Activated B cell treated with CpG ODN at 0.5 μM for 24 hours (primary cell): Measurements from ENCODE around the gene TMEM94. TPM values are rescaled to one million over a fixed set of nuclear protein-coding genes. Genes with fewer than 3 reads are reported as not detected.

Experiments
- ATAC-seq: fragments of 200-7000 bp; cut with Tn5 transposase; one replicate; pipeline ENCODE4 v1.10.0; 2021; ENCODE audit warnings: low read depth, mild to moderate bottlenecking, moderate library complexity
- CTCF ChIA-PET: fragments of 350-600 bp; sonication (Branson Sonifier 250); formaldehyde crosslinking; loops from one replicate; lab custom pipeline; 2021; ENCODE audit warnings: antibody characterized with exemption; lab: Charles Lee
- POLR2A ChIA-PET: fragments of 350-600 bp; sonication (Branson Sonifier 250); formaldehyde crosslinking; loops from one replicate; lab custom pipeline; 2021; ENCODE audit warnings: antibody characterized with exemption; lab: Charles Lee
- DNase-seq: peaks from one replicate; pipeline ENCODE4 v3.0.0; 2022
- H3K27ac Mint-ChIP-seq: one replicate; pipeline ENCODE4 v1.8.0; 2020; ENCODE audit warnings: mixed read lengths
- H3K27me3 Mint-ChIP-seq: one replicate; pipeline ENCODE4 v1.8.0; 2021; ENCODE audit warnings: mixed read lengths
- H3K36me3 Mint-ChIP-seq: one replicate; pipeline ENCODE4 v1.8.0; 2021; ENCODE audit warnings: low read depth, mixed read lengths
- H3K4me1 Mint-ChIP-seq: one replicate; pipeline ENCODE4 v1.8.0; 2021; ENCODE audit warnings: mixed read lengths
- H3K4me3 Mint-ChIP-seq: one replicate; pipeline ENCODE4 v1.8.0; 2020; ENCODE audit warnings: mild to moderate bottlenecking, mixed read lengths
- H3K9me3 Mint-ChIP-seq: one replicate; pipeline ENCODE4 v1.8.0; 2020; ENCODE audit warnings: mixed read lengths
- CTCF ChIP-seq: fragments of 200-600 bp; IDR thresholded peaks from one replicate; pipeline ENCODE4 v1.8.0; 2022; ENCODE audit warnings: antibody characterized with exemption, mild to moderate bottlenecking
- intact Hi-C: fragments of 100-400 bp; cut with micrococcal nuclease; formaldehyde crosslinking; loops from one replicate; pipeline ENCODE4 v1.15.1; 2024
- total RNA-seq: library from RNA; stranded (reverse); gene quantifications from 2 replicates; pipeline ENCODE4 v1.2.3, GENCODE V29; 2022

The TMEM94 gene
- total RNA-seq, 1 donor from 2014 or later: 86.6 TPM

DNA sequence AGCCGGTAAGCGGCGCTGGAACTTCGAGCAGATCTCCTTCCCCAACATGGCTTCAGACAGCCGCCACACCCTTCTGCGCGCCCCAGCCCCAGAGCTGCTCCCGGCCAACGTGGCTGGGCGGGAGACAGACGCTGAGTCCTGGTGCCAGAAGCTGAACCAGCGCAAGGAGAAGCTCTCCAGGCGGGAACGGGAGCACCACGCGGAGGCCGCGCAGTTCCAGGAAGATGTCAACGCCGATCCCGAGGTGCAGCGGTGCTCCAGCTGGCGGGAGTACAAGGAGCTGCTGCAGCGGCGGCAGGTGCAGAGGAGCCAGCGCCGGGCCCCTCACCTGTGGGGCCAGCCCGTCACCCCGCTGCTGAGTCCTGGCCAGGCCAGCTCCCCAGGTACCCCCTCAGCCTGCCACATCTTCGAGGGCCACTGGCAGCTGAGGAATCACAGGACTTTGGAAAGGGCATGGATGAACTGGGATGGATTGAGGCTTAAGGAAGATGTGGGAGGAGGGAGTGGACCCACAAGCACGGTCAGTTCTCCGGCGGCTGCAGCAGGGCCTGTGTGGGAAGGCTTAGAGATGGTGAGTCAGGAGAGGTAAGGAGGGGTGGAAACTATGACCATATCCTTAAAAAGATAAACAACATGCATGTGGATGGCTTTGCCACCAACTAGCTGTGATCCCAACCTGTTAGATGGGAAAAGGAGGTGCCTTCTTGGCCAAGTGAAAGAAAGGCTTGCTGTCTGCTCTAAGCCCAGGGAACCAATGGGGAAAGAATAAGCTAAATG is 65.7 kb downstream of the TMEM94 start:
- Mint-ChIP-seq H3K36me3 (peaks cover 15% of the 10 kb centered on the region), H3K27ac (no peak overlapping the region)
- POLR2A ChIA-PET: interaction anchor here (0.5 to 1.4 kb wide), 3 partner anchors 66 to 391 kb away, joined by 3 to 6 read pairs (median 3); partner anchors contain the start of gene MYO15B

GRCh38 chr17:75523647-75524046 is 67.2 kb downstream of the TMEM94 start:
- peaks cover 10% of the 10 kb centered on the region for H3K36me3 Mint-ChIP-seq
- intact Hi-C loops: loop anchor here (2.0 kb wide), 3 partner anchors 47 to 97 kb away; partner anchors contain the start of gene TMEM94
- no peaks in the 10 kb centered on the region for H3K27me3 Mint-ChIP-seq
- no peak for TF ChIP-seq CTCF
- H3K4me1 Mint-ChIP-seq: peaks cover 14% of the 10 kb centered on the region
- DNase-seq (no peak), ATAC-seq (no peak)
- no peak overlapping the region for H3K4me3 Mint-ChIP-seq
- no peaks in the 10 kb centered on the region for H3K9me3 Mint-ChIP-seq
- ChIA-PET CTCF (interaction anchor here (0.6 to 1.2 kb wide), 2 partner anchors 43 to 310 kb away, joined by 3 read pairs; no protein-coding TSS in a partner anchor), POLR2A (interaction anchor here (0.5 kb wide), 1 partner anchor 175 kb away, joined by 3 read pairs; no protein-coding TSS in a partner anchor)
- no peak overlapping the region for H3K27ac Mint-ChIP-seq

More for the DNA sequence above, 65.7 kb downstream of the TMEM94 start:
- Mint-ChIP-seq H3K4me1 (peaks cover 29% of the 10 kb centered on the region), H3K27me3 (no peaks in the 10 kb centered on the region), H3K9me3 (no peaks in the 10 kb centered on the region), H3K4me3 (no peak overlapping the region)
- no peak for TF ChIP-seq CTCF
- ATAC-seq (no peak), DNase-seq (no peak)
- CTCF ChIA-PET: interaction anchor here (0.9 kb wide), 1 partner anchor 66 kb away, joined by 3 read pairs; the partner anchor contains the start of gene TMEM94
- intact Hi-C loops: no loop called here

GRCh38 chr17:75524269-75524969 is 68.0 kb downstream of the TMEM94 start:
- no peak for TF ChIP-seq CTCF
- ChIA-PET CTCF (interaction anchor here (0.5 to 2.5 kb wide), 6 partner anchors 8 to 1557 kb away, joined by 3 to 16 read pairs (median 3); partner anchors contain the start of gene TSEN54), POLR2A (interaction anchor here (1.0 to 1.8 kb wide), 5 partner anchors 8 to 235 kb away, joined by 3 to 38 read pairs (median 7); partner anchors contain the start of genes SLC25A19 and TSEN54)
- H3K4me3 Mint-ChIP-seq: peak overlapping the region; percentile 75
- ATAC-seq: no peak
- intact Hi-C loops: loop anchor here (2.0 kb wide), 3 partner anchors 46 to 98 kb away; partner anchors contain the start of gene TMEM94
- peaks cover 7% of the 10 kb centered on the region for H3K36me3 Mint-ChIP-seq
- no peaks in the 10 kb centered on the region for H3K9me3 Mint-ChIP-seq
- H3K27ac Mint-ChIP-seq: peak overlapping the region; percentile 18
- H3K27me3 Mint-ChIP-seq: no peaks in the 10 kb centered on the region
- H3K4me1 Mint-ChIP-seq: peaks cover 10% of the 10 kb centered on the region
- DNase-seq: no peak

DNA sequence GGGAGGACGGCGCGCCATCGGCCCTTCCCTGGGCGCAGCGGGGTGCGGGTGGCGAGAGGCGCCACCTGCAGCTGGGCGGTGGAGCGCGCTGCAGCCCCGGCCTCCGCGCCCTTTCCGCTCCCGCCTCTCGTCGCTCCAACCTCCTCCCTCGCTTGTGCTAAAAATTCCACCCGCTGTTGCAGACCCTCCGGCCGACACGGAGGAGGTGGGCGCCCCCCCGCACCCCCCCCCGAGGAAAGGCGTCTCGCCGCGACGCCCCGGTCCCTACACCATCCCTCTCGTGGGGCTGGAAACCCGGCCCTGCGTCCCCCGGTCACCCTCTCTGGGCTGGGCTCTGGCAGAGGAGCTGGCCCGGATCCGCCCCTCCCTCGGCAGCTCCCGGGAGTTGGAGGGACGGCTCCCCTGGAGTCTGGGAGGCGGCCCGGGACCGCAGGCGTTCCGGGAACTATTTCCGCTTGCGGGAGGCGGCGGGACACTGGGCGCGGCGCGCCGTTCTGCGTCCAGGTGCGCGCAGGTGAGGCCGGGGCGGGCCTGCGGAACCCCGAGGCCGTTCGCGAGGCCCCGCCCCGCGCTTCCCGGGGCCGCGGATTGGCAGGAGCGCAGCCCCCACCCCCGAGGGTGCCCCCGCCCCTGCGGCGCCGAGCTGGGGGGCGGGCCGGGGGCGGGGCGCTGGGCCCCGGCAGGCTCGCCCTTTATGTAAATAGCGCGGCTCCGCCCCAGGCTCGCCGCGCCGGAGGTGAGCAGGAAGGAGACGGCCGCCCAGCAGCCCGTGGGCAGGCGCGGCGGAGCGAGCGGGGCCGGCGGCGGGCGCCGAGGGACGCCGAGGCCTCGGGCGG is 68.8 kb downstream of the TMEM94 start, which contains the start of gene LLGL2:
LLGL2 (plus strand) TSS at position 728 of the 836 bp plus-strand sequence. CDS start 17,730 bp downstream, outside the sequence.
- H3K27me3 Mint-ChIP-seq: no peaks in the 10 kb centered on the region
- peak within 1 kb of the TSS; percentile 18 for H3K27ac Mint-ChIP-seq
- TF ChIP-seq CTCF: no peak
- H3K4me1 Mint-ChIP-seq: peaks cover 10% of the 10 kb centered on the region
- H3K4me3 Mint-ChIP-seq: peak within 1 kb of the TSS; percentile 77
- intact Hi-C loops: loop anchor here (1.0 to 2.0 kb wide), 8 partner anchors 9 to 652 kb away; partner anchors contain the start of genes TMEM94 and TSEN54
- DNase-seq: peak; percentile 88
- ChIA-PET POLR2A (interaction anchor here (0.9 to 1.8 kb wide), 9 partner anchors 9 to 446 kb away, joined by 3 to 38 read pairs (median 4); partner anchors contain the start of genes SLC25A19, TMEM94 and TSEN54), CTCF (interaction anchor here (0.5 to 2.5 kb wide), 6 partner anchors 9 to 1556 kb away, joined by 3 to 16 read pairs (median 4); partner anchors contain the start of gene TSEN54)
- H3K36me3 Mint-ChIP-seq: peaks cover 5% of the 10 kb centered on the region
- ATAC-seq: peak; percentile 94
- H3K9me3 Mint-ChIP-seq: no peaks in the 10 kb centered on the region
